IPS-18a (cell line): Measurements from ENCODE around the gene TRIAP1.

Experiments used
- H3K27ac ChIP-seq: one replicate; pipeline ENCODE4 v1.5.1; 2013; ENCODE audit warnings: low read length
- H3K27me3 ChIP-seq: one replicate; pipeline ENCODE4 v1.6.1; 2013; ENCODE audit warnings: mild to moderate bottlenecking, low read length; ENCODE audit not compliant: control insufficient read depth, insufficient read depth
- H3K36me3 ChIP-seq: one replicate; pipeline ENCODE4 v1.6.1; 2013; ENCODE audit warnings: low read depth, low read length; ENCODE audit not compliant: control insufficient read depth
- H3K4me1 ChIP-seq: one replicate; pipeline ENCODE4 v1.6.1; 2013; ENCODE audit warnings: low read depth, low read length; ENCODE audit not compliant: control insufficient read depth
- H3K4me3 ChIP-seq: one replicate; pipeline ENCODE4 v1.5.1; 2013; ENCODE audit warnings: low read length
- H3K9ac ChIP-seq: one replicate; pipeline ENCODE4 v1.6.1; 2013; ENCODE audit warnings: mild to moderate bottlenecking, low read length, moderate library complexity
- H3K9me3 ChIP-seq: one replicate; pipeline ENCODE4 v1.6.1; 2013; ENCODE audit warnings: low read depth, low read length; ENCODE audit not compliant: control insufficient read depth

The TRIAP1 gene

DNA sequence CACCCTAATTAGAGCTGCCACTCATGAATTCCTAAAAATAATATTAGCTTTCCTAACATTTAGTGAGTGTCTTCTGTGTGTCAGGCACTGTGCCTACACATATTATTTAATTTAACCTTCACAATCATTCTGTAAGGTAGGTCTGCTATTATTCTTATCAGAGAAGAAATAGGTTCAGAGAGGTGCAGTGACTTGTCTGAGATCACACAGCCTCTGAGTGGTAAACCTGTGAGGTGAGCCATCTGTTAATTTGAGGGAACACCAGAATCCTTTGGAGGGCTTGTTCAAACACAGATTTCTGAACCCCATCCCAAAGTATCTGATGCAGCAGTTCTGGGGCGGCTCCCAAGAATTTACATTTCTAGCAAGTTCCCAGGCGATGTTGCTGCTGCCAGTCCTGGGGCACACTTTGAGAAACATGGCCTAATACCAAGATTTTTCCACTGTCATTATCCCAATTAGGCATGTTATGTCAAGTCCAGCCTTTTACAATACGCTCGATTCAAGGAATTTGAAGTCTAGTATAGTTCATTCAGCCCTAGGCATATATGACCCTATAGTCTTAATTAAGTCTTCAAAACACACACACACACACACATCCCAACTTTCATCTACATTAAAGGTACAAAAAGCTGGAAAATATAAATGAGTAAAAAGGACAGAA, 28.1 kb downstream of the TRIAP1 start:
- Histone ChIP-seq H3K9me3 (no peaks in the 10 kb centered on the region), H3K27ac (no peak overlapping the region), H3K4me3 (no peak overlapping the region), H3K27me3 (no peaks in the 10 kb centered on the region), H3K4me1 (peaks cover 7% of the 10 kb centered on the region), H3K9ac (no peak overlapping the region), H3K36me3 (no peaks in the 10 kb centered on the region)

DNA sequence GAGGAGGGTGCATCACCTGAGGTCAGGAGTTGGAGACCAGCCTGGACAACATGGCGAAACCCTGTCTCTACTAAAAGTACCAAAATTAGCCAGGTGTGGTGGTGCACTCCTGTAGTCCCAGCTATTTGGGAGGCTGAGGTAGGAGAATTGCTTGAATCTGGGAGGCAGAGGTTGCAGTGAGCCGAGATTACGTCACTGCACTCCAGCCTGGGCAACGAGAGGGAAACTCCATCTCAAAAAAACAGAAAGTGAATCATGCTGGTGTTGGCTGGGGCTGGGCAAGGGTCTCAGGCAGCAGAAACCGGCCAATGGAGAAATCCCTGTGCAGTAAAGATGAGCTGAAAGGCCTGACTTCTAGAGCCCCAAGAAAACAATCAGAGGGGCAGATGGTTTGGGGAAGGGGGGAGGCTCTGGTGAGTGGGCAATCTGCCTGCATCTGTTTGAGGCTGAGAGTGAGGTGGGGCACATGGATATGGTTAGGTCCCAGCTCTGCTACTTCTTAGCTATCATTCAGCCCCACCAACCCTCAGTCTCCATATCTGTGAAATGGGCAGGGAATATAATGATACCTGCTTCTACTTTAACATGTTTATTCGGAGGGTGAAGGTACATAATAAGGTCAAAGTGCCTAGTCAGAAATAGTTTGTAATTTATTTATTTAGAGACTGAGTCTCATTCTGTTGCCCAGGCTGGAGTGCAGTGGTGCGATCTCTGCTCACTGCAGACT, 29.5 kb downstream of the TRIAP1 start:
- Histone ChIP-seq H3K36me3 (no peaks in the 10 kb centered on the region), H3K4me1 (peaks cover 9% of the 10 kb centered on the region), H3K4me3 (no peak overlapping the region), H3K9ac (no peak overlapping the region), H3K9me3 (no peaks in the 10 kb centered on the region), H3K27ac (no peak overlapping the region), H3K27me3 (no peaks in the 10 kb centered on the region)

DNA sequence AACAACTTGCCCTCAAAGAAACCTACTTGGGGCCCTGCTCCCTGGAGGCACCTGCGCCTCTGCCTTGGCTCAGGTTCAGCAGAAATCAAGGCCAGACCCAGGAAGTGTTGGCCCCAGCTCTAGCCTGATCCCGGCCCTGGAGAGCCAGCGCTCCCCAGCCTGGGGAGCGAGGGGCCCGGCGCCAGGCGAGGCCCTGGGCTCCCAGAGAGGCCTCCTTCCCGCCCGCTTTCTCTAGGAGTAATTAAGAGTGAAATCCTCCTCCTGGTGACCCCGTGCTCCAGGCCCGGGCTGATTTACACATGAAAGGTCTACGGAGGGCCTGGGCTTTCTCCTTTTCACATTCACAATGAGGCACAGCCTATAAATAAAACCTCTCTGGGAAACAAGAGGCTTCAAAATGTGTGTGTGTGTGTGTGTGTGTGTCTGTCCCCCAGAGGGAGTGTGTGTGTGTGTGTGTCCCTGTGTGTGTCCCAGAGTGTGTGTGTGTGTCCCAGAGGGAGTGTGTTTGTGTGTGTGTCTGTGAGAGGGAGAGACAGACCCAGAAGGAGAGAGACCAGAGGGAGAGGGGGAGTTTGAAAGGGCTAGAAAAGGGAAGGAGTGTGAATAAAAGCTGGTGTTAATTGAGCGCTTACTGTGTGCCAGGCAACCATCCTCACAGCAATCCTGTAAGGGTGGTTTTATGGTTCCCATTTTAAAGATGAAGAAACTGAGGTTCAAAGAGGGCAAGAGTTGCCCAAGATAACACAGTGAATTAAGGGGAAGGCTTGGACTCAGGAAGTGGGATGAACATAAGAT, 32.1 kb downstream of the TRIAP1 start:
- Histone ChIP-seq H3K9me3 (no peaks in the 10 kb centered on the region), H3K27ac (peak overlapping the region; percentile 67), H3K27me3 (no peaks in the 10 kb centered on the region), H3K9ac (peak overlapping the region; percentile 67), H3K4me1 (peaks cover 9% of the 10 kb centered on the region), H3K4me3 (peak overlapping the region; percentile 13), H3K36me3 (no peaks in the 10 kb centered on the region)

DNA sequence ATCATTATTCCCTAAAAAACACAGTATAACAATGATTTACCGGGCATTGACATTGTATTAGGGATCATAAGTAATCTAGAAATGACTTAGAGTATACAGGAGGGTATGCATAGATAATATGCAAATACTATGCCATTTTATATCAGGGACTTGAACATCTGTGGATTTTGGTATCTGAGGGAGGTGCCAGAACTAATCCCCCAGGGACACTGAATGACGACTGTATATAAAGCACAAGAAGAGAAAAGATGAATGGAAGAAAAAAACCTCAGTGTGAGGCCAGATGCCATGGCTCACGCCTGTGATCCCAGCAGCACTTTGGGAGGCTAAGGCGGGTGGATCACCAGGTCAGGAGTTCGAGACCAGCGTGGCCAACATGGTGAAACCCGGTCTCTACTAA, 33.8 kb downstream of the TRIAP1 start:
- Histone ChIP-seq H3K4me1 (peaks cover 9% of the 10 kb centered on the region), H3K9ac (no peak overlapping the region), H3K4me3 (no peak overlapping the region), H3K9me3 (no peaks in the 10 kb centered on the region), H3K27ac (no peak overlapping the region), H3K36me3 (no peaks in the 10 kb centered on the region), H3K27me3 (no peaks in the 10 kb centered on the region)

DNA sequence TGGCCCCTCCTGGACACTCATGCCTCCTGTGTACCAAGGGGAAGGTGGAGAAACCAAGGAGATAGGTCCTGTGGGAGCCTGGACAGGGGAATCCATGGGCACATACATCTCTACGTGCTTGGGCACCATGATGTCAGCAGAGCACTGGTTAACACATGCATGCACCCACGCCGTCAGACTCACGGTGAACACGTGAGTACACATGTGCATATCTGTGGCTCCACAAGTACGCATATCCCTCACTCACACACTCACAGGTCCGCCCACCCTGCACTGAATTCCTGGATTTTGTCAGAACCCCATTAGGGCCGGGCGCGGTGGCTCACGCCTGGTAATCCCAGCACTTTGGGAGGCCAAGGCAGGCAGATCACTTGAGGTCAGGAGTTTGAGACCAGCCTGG, 37.4 kb downstream of the TRIAP1 start:
- Histone ChIP-seq H3K27me3 (no peaks in the 10 kb centered on the region), H3K27ac (no peak overlapping the region), H3K4me3 (no peak overlapping the region)

DNA sequence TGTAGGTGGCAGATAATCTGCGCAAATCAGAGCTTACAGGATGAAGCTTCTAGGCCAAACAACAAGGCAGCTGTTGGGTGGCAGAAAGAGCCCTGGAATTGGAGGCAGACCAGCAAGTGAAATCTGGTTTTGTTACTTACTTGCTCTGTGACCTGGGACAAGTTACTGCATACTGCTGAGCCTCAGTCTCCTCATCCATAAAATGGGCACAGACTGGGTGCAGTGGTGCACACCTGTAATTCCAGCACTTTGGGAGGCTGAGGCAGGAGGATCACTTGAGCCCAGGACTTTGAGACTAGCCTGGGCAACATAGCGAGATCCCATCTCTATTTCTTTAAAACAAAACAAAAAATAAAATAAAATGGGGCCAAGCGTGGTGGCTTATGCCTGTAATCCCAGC, 39.6 kb downstream of the TRIAP1 start:
- Histone ChIP-seq H3K27ac (no peak overlapping the region), H3K4me1 (peaks cover 8% of the 10 kb centered on the region), H3K9ac (no peak overlapping the region), H3K36me3 (no peaks in the 10 kb centered on the region), H3K27me3 (no peaks in the 10 kb centered on the region), H3K9me3 (no peaks in the 10 kb centered on the region), H3K4me3 (no peak overlapping the region)

More for the DNA sequence above, 37.4 kb downstream of the TRIAP1 start:
- no peak overlapping the region for H3K9ac ChIP-seq
- no peaks in the 10 kb centered on the region for H3K36me3 ChIP-seq
- H3K4me1 ChIP-seq: peaks cover 8% of the 10 kb centered on the region
- H3K9me3 ChIP-seq: no peaks in the 10 kb centered on the region

DNA sequence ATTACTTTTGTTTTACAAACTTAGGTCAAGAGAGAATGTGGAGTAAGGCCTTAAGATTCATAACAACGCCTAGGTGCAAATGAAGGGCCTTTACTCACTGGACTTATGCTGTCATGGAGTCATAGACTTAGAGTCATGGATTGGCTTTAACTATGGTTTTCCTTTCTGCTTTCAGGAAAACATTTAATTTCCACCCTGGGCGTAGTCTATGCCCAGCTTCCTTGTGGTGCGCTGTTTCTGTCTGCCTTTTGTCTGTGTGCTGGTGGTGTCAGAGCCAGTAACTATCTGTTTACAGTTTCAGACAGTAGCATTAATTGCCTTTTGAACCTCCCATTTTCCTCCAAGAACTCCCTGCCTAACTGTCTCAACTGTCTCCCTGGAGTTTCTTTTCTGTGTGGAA, 40.1 kb downstream of the TRIAP1 start:
- Histone ChIP-seq H3K9me3 (no peaks in the 10 kb centered on the region), H3K9ac (no peak overlapping the region), H3K36me3 (no peaks in the 10 kb centered on the region), H3K27me3 (no peaks in the 10 kb centered on the region), H3K27ac (no peak overlapping the region), H3K4me3 (no peak overlapping the region), H3K4me1 (peaks cover 8% of the 10 kb centered on the region)

DNA sequence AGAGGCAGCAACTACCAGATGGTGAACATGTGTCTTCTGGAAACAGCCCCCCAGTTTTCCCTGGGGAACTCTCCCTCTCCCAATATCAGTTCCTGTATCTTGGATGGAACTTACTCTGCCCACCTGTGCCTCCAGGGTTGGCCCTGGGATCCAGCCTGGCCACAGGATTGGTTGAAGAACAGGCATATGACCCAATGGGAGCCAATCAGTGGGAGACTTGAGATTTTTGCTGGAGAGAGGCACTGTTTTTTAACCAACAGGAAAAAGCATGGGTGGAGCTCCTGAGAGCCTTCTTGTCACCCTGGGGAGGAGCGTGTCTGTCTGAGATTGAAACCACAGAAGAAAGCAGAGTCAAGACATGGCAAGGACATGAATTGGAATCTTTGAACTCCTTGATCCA, 41.9 kb downstream of the TRIAP1 start:
- Histone ChIP-seq H3K4me1 (peaks cover 8% of the 10 kb centered on the region), H3K36me3 (no peaks in the 10 kb centered on the region), H3K27me3 (no peaks in the 10 kb centered on the region), H3K27ac (no peak overlapping the region), H3K4me3 (no peak overlapping the region), H3K9me3 (no peaks in the 10 kb centered on the region), H3K9ac (no peak overlapping the region)

DNA sequence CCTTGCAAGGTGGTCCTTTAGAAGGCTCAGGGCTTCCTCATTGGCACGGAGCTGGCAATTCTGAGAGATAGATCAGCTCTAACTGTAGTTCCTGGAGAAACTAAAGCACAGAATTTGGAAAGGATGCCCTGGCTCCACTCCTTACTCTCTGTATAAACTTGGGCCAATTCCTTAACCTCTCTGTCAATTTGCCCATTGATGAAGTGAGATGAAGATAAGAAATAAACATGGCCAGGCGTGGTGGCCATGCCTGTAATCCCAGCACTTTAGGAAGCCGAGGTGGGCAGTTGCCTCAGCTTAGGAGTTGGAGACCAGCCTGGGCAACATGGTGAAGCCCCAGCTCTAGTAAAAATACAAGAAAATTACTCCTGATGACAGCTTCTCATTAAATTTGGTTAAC, 42.3 kb downstream of the TRIAP1 start:
- no peaks in the 10 kb centered on the region for H3K36me3 ChIP-seq
- no peaks in the 10 kb centered on the region for H3K27me3 ChIP-seq
- H3K4me1 ChIP-seq: peaks cover 8% of the 10 kb centered on the region
- H3K27ac ChIP-seq: no peak overlapping the region
- H3K9me3 ChIP-seq: no peaks in the 10 kb centered on the region
- H3K4me3 ChIP-seq: no peak overlapping the region
- no peak overlapping the region for H3K9ac ChIP-seq

DNA sequence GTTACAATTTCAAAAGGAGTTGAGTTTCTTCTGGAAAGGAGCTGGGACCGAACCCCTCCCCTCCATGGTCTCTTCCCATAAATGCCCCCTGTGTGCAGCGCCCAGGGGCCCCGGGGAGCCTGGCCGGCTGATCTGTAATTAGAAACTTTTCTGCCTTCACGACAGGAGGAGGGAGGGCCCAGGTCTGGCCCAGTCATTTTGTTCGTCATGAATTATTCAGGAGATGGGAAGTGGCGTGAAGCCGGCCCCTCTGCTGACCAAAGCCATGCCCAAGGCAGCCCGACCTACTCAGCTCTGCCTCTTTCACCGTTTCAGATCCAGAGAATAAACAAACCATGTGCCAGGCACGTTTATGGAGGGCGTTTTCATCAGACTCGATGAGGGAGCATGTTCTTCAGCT, 44.0 kb downstream of the TRIAP1 start:
- no peaks in the 10 kb centered on the region for H3K9me3 ChIP-seq
- no peaks in the 10 kb centered on the region for H3K27me3 ChIP-seq
- H3K4me3 ChIP-seq: no peak overlapping the region
- H3K36me3 ChIP-seq: no peaks in the 10 kb centered on the region
- H3K9ac ChIP-seq: no peak overlapping the region
- peaks cover 8% of the 10 kb centered on the region for H3K4me1 ChIP-seq
- H3K27ac ChIP-seq: no peak overlapping the region

DNA sequence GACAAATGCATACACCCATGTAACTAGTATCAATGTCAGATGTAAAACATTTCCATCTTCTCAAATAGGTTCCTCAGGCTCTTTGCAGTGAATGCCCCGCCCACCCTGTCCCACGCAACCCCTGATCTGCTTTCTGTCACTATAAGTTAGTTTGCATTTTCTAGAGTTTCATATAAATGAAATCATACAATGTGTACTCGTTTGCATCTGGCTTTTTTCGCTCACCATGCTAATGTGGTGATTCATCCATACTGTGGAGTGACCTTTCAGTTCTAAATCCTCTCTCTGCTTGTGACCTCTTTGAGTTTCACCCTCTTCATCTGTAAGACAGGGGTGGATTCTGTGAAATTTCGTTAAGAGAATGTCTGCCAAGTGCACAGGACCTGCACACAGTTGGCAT, 46.7 kb downstream of the TRIAP1 start:
- Histone ChIP-seq H3K4me1 (peaks cover 11% of the 10 kb centered on the region), H3K27ac (no peak overlapping the region), H3K9me3 (no peaks in the 10 kb centered on the region), H3K9ac (no peak overlapping the region), H3K27me3 (no peaks in the 10 kb centered on the region), H3K36me3 (no peaks in the 10 kb centered on the region), H3K4me3 (no peak overlapping the region)
